Prostate gland (tissue), 2 donors: Measurements from ENCODE around the gene IGSF6.

ENCODE experiments used
- CTCF ChIP-seq, 4 experiments: fragments of 200-600 bp in 2 of 4; fragments of 450-650 bp in 2 of 4; sonication (generic) in 2 of 4; IDR thresholded peaks; 1 replicate in 3 of 4; 2 replicates in 1 of 4; pipeline ENCODE4 v1.5.1; 2016 to 2019; ENCODE audit warnings: antibody characterized with exemption in 4 of 4, mild to moderate bottlenecking in 2 of 4, moderate library complexity in 2 of 4
- POLR2A ChIP-seq: fragments of 450-650 bp; IDR thresholded peaks from one replicate; pipeline ENCODE4 v1.6.1; 2016; ENCODE audit warnings: antibody characterized with exemption, mild to moderate bottlenecking

- no peak for TF ChIP-seq CTCF (IDR thresholded peaks at IDR 0.05)
- TF ChIP-seq POLR2A: no peak
Measured at GRCh38 chr16:21626659-21627277, 25.6 kb downstream of the IGSF6 start.
